OCI-LY1 (cell line): ENCODE data around the gene CCL27.

ENCODE experiments used
- H2AFZ ChIP-seq: fragments of 200-600 bp; sonication (generic), shearing (Covaris generic); 2 replicates; pipeline ENCODE4 v1.6.0; 2014; ENCODE audit warnings: antibody characterized with exemption, mild to moderate bottlenecking, low read length
- H3F3A ChIP-seq: fragments of 200-600 bp; sonication (generic), shearing (Covaris generic); 2 replicates; pipeline ENCODE4 v1.6.0; 2014; ENCODE audit warnings: mild to moderate bottlenecking, antibody characterized with exemption, low read length, moderate library complexity; ENCODE audit not compliant: insufficient read depth
- H3K27ac ChIP-seq: fragments of 200-600 bp; sonication (generic); 2 replicates; pipeline ENCODE4 v1.5.1; 2014; ENCODE audit warnings: low read length, mixed run types, mild to moderate bottlenecking, low read depth; ENCODE audit not compliant: poor library complexity, severe bottlenecking
- H3K27me3 ChIP-seq: fragments of 200-600 bp; sonication (generic); 2 replicates; pipeline ENCODE4 v1.6.0; 2014; ENCODE audit warnings: antibody characterized with exemption, mild to moderate bottlenecking, low read length, moderate library complexity; ENCODE audit not compliant: insufficient read depth
- H3K36me3 ChIP-seq: fragments of 200-600 bp; sonication (generic); 2 replicates; pipeline ENCODE4 v1.6.1; 2014; ENCODE audit warnings: mild to moderate bottlenecking, antibody characterized with exemption, low read length, moderate library complexity, mixed read lengths; ENCODE audit not compliant: insufficient read depth
- H3K4me1 ChIP-seq: fragments of 200-600 bp; sonication (generic); 2 replicates; pipeline ENCODE4 v1.5.1; 2014; ENCODE audit warnings: mild to moderate bottlenecking, low read length, moderate library complexity; ENCODE audit not compliant: insufficient read depth, severe bottlenecking
- H3K4me2 ChIP-seq: fragments of 200-600 bp; sonication (generic), shearing (Covaris generic); 2 replicates; pipeline ENCODE4 v1.6.1; 2014; ENCODE audit warnings: low read length
- H3K4me3 ChIP-seq: fragments of 200-600 bp; sonication (generic); 2 replicates; pipeline ENCODE4 v1.5.1; 2014; ENCODE audit warnings: low read length, low read depth, mild to moderate bottlenecking, mixed read lengths; ENCODE audit not compliant: poor library complexity, severe bottlenecking
- H3K79me2 ChIP-seq: fragments of 200-600 bp; shearing (Covaris generic); 2 replicates; pipeline ENCODE4 v1.6.1; 2016; ENCODE audit warnings: mixed run types, low read length, mixed read lengths; ENCODE audit not compliant: insufficient read depth
- H3K9ac ChIP-seq: fragments of 200-600 bp; sonication (generic), shearing (Covaris generic); 2 replicates; pipeline ENCODE4 v1.6.1; 2014; ENCODE audit warnings: mild to moderate bottlenecking, low read length, mixed read lengths
- H3K9me2 ChIP-seq: fragments of 200-600 bp; sonication (generic), shearing (Covaris generic); 2 replicates; pipeline ENCODE4 v1.6.1; 2014; ENCODE audit warnings: low read depth, mild to moderate bottlenecking, low read length, mixed read lengths
- H3K9me3 ChIP-seq: fragments of 200-600 bp; shearing (Covaris generic); 2 replicates; pipeline ENCODE4 v1.6.1; 2014; ENCODE audit warnings: low read length, mixed read lengths
- H4K20me1 ChIP-seq: fragments of 200-600 bp; sonication (generic), shearing (Covaris generic); 2 replicates; pipeline ENCODE4 v1.6.0; 2016; ENCODE audit warnings: mild to moderate bottlenecking, low read length; ENCODE audit not compliant: insufficient read depth
- EZH2 ChIP-seq: fragments of 200-600 bp; sonication (generic), shearing (Covaris generic); IDR thresholded peaks from 2 replicates; pipeline ENCODE4 v1.8.0; 2017; ENCODE audit warnings: borderline replicate concordance, mixed run types, mild to moderate bottlenecking, antibody characterized with exemption, low read length, moderate library complexity, mixed read lengths
- TF ChIP-seq, protein P1 (sequence below): fragments of 200-600 bp; sonication (generic), shearing (Covaris generic); IDR thresholded peaks from 2 replicates; pipeline ENCODE4 v1.5.1; 2017; ENCODE audit warnings: mild to moderate bottlenecking, antibody characterized with exemption, low read length, moderate library complexity, mixed read lengths

The CCL27 gene

DNA sequence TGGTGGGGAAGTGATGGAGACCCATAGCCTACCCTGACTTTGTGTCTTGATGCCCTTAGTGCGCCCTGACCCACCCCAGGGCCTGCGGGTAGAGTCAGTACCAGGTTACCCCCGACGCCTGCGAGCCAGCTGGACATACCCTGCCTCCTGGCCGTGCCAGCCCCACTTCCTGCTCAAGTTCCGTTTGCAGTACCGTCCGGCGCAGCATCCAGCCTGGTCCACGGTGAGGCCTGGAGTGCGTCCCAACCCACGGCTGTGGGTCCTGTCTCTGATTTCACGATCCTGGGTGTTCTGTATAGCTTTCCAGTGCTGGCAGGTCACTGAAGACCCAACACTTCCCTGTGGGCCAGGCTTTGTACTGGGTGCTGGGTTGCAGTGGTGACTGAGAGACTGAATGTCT is 4.0 kb downstream of the CCL27 start:
- no peaks in the 10 kb centered on the region for H3F3A ChIP-seq
- H3K27me3 ChIP-seq: no peaks in the 10 kb centered on the region; the same call in 1 of the 2 replicates
- H3K4me3 ChIP-seq: no peak overlapping the region
- no peaks in the 10 kb centered on the region for H3K4me1 ChIP-seq
- H3K79me2 ChIP-seq: no peaks in the 10 kb centered on the region
- no peaks in the 10 kb centered on the region for H3K9me2 ChIP-seq
- TF ChIP-seq EZH2: no peak
- TF ChIP-seq, protein P1, sequence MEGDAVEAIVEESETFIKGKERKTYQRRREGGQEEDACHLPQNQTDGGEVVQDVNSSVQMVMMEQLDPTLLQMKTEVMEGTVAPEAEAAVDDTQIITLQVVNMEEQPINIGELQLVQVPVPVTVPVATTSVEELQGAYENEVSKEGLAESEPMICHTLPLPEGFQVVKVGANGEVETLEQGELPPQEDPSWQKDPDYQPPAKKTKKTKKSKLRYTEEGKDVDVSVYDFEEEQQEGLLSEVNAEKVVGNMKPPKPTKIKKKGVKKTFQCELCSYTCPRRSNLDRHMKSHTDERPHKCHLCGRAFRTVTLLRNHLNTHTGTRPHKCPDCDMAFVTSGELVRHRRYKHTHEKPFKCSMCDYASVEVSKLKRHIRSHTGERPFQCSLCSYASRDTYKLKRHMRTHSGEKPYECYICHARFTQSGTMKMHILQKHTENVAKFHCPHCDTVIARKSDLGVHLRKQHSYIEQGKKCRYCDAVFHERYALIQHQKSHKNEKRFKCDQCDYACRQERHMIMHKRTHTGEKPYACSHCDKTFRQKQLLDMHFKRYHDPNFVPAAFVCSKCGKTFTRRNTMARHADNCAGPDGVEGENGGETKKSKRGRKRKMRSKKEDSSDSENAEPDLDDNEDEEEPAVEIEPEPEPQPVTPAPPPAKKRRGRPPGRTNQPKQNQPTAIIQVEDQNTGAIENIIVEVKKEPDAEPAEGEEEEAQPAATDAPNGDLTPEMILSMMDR: no peak
- no peak overlapping the region for H3K27ac ChIP-seq
- H3K36me3 ChIP-seq: no peaks in the 10 kb centered on the region
- H2AFZ ChIP-seq: no peak overlapping the region
- H4K20me1 ChIP-seq: no peaks in the 10 kb centered on the region
- no peaks in the 10 kb centered on the region for H3K9me3 ChIP-seq
- H3K4me2 ChIP-seq: no peak overlapping the region
- no peak overlapping the region for H3K9ac ChIP-seq

DNA sequence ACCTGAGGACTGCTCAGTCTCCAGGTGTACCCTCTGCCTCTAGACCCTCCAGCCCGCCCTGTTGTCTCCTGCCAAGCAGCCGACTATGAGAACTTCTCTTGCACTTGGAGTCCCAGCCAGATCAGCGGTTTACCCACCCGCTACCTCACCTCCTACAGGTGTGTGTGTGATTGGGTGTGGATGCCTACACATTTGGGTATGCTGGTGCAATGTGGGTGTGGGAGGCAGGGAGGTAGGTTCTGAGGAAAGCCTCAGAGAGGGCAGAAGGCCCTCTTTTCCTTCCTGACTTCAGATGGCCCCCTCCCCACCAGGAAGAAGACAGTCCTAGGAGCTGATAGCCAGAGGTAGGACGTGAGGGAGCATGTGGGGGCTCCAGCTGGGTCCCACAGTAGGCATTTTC is 5.5 kb downstream of the CCL27 start:
- H3K9me3 ChIP-seq: no peaks in the 10 kb centered on the region
- TF ChIP-seq EZH2: no peak
- TF ChIP-seq, protein P1: no peak
- no peaks in the 10 kb centered on the region for H4K20me1 ChIP-seq
- H3K4me3 ChIP-seq: no peak overlapping the region
- H3K9me2 ChIP-seq: no peaks in the 10 kb centered on the region
- no peaks in the 10 kb centered on the region for H3F3A ChIP-seq
- H3K27ac ChIP-seq: no peak overlapping the region
- H3K27me3 ChIP-seq: no peaks in the 10 kb centered on the region; the same call in 1 of the 2 replicates
- no peaks in the 10 kb centered on the region for H3K36me3 ChIP-seq
- peaks cover 5% of the 10 kb centered on the region for H3K4me1 ChIP-seq
- H2AFZ ChIP-seq: no peak overlapping the region
- no peak overlapping the region for H3K9ac ChIP-seq
- no peaks in the 10 kb centered on the region for H3K79me2 ChIP-seq
- no peak overlapping the region for H3K4me2 ChIP-seq

DNA sequence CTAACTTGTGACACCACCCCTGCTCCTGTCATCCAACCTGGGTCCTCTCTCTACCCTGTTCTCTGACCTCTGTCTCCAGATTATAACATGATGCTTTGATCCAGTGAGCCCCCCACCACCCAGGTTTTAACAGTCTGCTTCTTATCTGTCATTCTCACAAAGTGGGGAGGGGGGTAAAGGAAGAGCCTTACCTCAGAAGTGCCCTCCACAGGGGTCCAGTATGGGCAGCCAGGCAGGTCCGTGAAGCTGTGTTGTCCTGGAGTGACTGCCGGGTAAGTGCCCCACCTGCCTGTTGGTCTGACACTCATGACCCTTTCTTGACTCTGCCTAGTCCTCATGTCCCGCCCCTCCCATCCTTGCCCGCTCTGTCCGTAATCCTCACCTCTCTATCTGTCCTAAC is 7.1 kb downstream of the CCL27 start:
- TF ChIP-seq, protein P1: no peak
- Histone ChIP-seq H3K4me1 (peaks cover 11% of the 10 kb centered on the region), H3K4me2 (no peak overlapping the region), H3K9ac (no peak overlapping the region), H2AFZ (no peak overlapping the region), H3K27ac (no peak overlapping the region), H3K4me3 (no peak overlapping the region), H3F3A (no peaks in the 10 kb centered on the region), H4K20me1 (no peaks in the 10 kb centered on the region), H3K27me3 (no peaks in the 10 kb centered on the region; the same call in 1 of the 2 replicates), H3K36me3 (0 out of 2 replicates have a peak, but pooled peaks cover 9% of the 10 kb centered on the region), H3K9me3 (no peaks in the 10 kb centered on the region), H3K79me2 (no peaks in the 10 kb centered on the region), H3K9me2 (no peaks in the 10 kb centered on the region)
